GM19397 (cell line): Measurements from ENCODE around the gene CD7.

Source experiments
- ATAC-seq: cut with Tn5 transposase; IDR thresholded peaks from one replicate; pipeline ENCODE4 v1.9.1; 2021; ENCODE audit warnings: mild to moderate bottlenecking, moderate library complexity; ENCODE audit not compliant: unreplicated experiment

CD7 gene

DNA sequence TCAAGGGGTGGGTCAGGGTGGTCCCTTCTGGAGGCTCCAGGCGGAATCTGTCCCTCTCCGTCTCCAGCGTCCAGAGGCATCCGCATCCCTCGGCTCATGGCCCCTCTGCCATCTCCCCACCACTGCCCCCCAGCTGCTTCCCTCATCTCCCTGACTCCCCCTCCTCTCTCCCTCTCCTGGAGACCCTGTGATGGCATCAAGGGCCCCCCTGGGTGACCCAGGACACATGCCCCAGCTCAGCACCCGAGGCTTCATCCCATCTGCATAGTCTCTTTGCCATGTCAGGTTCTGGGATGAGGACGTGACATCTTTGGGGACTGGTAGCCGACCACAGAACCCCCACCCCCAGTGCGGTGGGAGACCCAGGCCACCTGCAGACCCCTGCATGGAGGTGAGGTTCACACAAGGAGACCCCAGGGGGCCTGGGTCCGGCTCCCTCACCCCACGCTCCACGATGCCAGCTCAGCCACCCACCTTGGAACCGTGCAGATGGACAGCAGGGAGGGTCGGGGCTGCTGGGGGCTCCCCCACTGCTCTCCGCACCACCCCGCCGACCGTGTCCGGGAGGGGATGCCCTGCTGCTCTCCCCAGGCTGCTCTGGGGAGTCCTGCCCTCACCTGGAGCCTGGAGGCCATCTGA, 12.4 kb upstream of the CD7 start:
- no peak for ATAC-seq

DNA sequence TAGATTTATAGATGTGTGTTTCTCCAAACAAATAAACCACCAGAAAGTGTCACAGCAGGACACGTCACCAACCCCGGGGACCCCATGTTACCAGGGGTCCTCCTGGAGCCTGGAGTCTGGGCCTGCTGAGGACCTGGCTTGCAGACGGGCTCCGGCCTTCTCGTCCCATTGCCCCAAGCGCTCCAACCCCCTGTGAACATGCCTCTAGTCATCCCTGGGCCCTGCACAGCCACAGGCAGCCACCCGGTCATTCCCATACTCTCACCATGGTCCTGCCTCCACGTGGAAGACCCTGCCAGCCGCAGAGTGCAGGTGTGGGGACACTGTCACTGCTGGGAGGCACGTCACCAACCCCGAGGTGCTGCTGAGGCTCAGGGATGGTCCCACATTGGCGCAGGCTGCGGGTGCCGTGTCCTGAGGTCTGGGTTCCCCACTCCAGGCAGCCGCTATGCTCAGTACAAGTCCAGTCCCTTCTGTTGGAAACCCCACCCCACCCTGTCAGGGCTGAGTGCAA, 11.6 kb upstream of the CD7 start:
- no peak for ATAC-seq

DNA sequence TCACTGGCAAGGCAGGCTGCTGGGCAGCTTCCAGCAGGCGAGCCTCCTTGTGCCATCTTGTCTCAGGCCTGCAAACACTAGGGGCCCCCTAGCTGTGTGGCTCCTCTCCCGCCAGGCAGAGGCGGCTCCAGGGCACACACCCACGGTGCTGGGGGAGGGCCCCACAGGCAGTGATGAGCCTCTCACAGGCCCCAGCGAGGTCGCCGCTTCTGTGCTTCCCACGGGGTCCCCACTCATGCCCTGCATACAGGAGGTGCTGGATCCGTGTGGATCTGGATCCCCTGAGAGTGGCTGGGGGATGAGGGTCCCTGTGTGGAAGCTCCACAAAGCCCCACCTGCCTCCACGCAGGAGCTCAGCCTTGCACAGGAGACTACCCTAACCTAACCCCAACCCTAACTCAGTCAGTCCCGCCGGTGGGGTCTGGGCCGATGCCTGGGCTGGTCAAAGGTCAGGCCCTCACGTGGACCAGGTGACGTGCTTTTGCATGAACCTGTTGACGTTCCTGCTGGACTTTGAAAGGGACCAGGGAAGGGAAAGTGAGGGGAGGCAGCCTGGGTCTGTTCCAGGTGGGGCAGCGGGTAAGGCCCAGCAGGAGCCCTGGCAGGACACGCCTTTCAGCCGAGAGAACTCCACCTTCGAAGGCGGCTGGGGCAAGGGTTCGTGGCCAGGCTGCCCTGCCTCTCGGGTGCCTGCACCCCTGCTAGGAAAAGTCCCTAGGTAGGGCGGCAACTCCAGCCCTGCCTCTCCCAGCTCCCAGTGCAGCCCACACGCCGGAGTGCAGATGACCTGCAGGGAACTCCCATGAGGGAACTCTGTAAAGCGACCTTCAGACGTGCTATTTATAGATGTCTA, 11.0 kb upstream of the CD7 start:
- ATAC-seq: no peak

DNA sequence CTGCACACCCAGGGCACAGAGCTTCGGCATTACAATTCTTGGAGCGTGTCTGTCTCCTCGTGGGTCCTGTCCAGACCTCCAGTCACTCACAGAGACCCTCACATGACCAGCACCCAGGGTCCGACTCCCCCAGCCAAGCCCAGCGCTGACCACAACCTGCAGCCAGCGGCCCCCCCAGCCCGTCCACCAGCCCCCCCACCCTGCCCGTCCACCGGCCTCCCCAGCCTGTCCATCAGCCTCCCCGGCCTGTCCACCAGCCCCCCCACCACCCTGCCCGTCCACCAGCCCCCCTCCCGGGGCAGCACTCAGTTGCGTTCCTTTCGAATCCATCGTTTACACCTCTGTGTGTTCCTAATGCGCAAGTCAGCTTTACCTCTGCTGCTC, 10.3 kb upstream of the CD7 start:
- ATAC-seq: no peak

DNA sequence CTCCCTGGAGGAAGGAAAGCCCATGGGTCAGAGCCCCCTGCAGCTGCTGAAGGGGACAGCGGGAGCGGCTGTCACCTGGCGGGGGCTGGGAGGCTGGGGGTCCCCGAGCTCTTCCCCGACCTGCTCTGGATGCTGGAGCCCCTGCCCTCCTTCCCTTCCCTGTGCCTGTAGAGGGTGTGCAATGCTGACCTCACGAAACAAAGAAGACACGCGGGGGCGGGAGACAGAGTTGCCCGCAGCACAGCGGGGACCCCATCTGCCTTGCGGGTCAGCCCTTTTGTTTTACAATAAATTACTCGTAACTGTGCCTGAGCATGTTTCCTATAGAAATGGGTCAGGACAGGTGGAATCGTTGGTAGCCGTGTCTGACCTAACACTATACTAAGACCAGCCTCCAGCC, 9.9 kb upstream of the CD7 start:
- no peak for ATAC-seq

DNA sequence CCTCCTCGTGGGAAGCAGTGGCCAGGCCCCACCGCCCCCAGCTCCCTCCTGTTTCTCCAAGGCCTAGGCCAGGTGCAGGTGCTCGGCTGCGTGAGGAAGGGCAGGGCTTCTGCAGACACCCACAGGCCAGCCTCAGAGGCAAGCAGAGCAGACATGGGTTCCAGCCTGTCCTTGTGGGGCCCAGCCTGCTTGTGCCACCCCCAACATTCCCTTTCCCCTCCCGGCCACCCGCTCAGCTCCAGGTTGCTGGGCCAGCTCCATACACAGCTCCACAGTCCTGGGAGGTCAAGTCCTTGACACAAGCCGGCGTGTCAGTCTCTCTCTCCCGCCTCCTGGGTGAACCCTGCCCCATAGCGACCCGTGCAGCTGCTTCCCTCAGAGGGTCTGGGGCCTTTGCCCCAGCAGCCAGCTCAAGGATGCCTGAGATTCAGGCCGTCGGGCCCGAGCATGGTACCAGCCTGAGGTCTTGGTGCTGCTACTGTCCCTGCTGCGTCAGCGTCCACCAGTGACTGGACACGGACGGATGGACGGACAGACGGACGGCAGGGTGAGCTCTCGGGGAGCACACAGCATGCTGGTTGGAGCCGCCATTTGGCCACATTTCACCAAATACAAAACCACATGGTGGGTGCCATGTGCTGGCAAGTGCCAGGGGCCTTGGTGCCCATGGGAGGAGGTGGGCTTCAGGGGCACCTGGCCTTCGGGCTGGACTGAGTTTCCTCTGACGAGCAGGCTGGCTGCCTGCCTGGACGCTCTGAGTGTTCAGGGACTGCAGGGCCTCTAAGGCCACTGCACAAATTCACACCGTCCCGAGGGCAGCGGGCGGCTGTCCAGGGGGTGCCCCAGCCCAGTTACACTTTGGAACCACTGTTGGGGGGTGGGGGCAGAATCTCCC, 8.1 kb upstream of the CD7 start:
- ATAC-seq: no peak

DNA sequence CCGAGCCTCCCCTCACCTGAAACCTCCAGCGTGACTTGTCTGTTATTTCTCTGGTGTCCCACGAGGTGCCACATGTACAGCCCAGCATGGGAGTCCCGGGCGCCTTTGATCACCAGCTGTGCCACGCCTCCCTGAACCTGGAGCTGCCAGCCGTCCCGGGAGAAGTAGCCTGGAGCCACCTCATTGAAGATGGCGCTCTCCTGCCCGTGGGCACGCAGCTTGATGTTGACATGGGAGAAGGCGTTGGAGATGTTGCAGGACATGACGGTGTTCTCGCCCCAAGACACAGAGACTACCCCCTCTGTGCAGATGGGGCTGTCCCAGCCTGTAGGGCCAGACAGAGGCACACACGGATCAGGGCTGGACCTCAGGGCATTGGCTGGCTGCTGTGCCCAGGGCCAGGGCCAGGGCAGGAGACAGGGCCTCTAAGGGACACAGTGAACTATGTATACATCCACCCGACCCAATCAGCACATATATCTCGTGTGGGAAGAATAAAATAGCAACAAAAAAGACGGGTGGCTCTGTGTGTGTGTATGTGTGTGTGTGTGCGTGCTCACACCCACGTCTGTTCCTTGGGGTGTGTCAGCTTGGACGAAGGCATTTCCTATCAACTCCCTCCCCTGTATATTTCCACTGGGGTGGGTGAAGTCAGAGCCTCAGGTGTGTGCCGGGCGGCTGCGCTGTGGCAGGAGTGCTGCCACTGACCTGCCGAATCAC, 7.3 kb upstream of the CD7 start:
- no peak for ATAC-seq

DNA sequence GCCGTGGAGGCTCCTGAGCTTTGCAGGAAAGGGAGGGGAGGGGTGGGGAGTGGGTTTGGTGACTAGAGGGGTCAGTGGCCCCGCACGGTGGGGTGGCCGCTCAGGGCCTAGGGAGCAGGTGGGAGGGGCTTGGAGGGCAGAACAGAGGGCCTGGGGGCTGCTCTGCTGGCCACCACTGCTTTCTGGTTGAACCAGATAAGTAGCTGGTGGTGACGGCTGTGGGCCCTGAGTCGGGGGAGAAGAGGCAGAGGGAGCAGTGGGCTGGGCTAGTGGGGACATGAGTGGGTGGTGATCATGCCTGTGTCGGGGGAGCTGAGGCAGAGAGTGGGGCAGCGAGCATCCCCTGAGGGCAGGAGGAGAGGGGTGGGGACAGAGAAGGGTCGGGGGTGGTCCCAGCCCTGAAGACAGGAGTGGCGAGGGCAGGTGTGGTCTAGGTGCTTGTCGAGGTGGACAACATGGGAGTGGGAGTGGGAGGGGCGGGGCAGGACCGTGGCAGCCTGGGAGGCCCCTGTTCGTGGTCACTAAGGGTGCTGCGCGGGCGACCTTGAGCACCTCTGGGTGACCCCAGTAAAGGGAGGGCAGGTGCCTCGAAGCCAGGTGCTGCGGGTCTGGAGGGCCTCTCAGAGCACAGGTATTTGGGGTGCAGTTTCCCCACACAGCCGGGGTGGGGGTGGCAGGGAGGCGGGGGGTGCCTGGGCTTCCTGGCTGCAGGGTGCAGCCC, 6.3 kb upstream of the CD7 start:
- no peak for ATAC-seq

DNA sequence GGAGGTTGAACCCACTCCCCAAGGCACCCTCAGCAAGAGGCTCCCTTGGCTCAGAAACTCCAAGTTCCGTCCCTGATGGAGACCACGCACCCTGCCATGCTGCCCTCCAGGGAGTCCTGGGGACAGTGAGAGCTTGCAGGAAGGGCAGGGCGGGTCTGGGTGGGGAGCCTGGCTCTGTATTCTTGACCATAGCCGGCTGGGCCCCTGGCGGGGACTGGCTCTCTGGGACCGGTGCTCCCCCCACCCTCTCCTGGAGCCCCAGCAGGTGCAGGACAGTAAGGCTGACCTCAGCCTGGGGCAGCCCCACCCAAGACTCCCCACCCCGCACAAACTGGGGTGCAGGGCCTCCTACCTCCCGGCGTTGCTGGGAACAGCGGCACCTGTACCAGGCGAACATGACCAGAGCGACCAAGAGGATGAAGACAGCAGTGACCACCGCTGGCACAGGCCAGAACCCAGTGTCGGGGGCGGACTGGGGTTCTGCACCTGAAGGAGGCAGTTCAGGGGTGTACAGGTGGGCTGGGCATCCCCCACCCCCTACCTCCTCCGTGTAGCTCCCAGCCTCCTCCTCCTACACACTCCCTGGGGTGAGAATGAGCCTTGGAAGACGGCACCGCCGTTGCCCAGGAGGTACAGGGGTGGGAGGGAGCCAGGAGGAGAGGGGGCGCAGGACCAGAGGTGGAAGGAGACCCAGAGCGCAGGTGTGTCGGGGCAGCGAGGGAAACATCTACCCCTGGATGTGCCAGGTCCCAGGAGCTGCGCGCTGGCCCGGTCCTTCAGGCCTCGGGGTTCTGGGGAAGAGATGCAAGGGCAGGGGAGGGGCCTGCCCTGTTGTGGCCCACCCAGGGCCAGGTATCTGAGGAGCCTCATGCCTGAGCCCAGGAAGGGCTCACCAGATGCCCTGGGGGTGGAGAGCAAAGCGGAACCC, 5.4 kb upstream of the CD7 start:
- no peak for ATAC-seq

DNA sequence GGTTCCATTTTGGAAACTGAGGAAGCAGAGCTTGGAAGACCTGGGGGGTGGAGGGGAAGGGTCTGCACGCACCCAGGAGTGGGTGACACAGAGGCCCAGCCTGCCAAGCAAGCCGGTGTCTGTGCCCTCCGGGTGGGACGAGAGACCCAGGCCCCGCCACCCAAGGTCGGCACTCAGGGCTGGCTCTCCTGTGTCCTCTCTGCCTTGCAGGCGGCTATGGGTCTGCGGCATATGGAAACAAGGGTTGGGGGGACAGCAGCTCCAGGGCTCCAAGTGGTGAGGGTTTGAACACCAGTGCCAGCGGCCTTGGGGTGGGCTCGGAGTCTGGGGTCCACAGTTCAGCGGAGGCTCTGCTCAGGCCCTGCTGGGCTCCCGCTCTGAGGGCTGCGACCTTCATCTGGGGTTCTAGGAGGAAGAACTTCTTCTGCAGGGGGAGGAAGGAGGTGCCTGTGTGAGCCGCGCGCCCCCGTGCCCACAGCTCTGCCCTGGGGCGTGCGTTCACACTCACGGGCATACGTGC, 4.6 kb upstream of the CD7 start:
- no peak for ATAC-seq

DNA sequence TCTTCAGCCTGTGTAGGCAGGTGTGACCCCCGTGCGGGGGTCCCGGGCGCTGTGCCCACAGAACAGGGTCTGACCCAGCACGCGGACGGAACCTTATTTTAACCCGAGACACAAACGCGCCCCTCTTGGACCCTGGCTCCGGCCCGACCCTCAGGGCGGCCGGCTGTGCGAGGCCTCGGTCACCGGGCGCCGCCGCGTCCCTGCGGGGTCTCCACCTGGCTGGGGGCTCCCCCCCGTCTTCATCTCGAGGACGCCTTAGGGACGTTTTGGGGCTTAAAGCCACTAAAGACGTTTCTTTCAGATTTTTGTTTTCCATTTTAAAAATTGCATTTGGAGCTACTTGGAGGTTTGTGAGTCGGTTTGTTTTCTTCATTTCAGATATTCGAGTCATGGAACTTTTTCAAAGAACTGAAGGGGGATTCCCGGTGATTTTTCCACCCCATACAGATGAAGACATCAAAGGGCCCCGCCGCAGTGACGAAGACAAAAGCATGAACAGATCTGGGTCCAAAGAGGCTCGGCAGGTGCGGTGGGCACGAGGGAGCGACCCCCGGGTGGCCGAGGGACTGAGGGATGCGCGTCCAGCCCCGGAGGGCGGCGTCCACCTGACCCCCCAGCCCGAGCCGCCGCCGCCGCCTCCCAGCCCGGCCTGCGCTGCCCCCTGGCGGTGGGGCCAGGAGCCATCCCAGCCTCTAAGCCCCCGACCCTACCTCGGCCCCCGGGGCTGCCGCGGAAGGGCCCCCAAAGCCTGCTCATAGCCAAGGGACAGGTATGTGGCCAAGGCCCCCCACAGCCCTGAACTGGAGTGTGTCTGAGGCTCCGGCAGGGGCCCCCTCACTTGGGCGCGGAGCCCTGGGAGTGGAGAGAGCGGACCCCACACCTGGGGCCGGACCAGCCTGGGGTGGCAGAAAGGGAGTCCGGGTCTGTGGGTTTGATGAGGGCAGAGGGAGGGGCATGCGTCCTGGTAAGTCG, 3.8 kb upstream of the CD7 start:
- ATAC-seq: no peak

DNA sequence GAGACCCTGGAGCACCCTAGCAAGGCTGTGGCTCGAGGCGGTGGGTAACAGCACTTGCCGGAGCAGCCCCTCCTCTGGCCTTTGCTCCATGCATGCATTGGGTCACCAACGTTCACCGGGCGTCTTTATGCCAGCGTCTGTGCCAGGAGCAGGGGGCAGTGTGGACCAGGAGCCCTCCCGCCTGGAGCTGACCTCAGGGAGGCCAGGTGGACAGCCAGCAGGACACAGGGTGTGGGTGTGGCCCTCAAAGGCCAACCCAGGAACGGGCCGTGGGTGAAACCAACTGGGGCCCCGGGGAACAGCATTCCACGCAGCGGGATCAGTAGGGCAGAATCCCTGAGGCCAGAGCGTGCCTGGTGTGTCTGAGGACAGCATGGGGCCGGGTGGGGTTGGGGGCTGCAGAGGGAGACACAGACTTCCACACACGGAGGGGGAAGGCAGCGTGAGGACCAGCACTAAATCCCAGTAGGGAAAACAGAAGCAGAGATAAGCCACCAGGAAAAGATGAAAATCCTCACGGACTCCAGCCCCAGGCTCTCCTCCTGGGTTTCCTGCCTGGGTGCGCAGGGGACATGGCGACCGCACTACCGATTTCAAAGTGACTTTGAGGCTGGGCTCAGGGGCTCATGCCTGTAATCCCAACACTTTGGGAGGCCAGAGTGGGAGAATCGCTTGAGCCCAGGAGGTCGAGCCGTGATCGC, 2.9 kb upstream of the CD7 start:
- no peak for ATAC-seq

DNA sequence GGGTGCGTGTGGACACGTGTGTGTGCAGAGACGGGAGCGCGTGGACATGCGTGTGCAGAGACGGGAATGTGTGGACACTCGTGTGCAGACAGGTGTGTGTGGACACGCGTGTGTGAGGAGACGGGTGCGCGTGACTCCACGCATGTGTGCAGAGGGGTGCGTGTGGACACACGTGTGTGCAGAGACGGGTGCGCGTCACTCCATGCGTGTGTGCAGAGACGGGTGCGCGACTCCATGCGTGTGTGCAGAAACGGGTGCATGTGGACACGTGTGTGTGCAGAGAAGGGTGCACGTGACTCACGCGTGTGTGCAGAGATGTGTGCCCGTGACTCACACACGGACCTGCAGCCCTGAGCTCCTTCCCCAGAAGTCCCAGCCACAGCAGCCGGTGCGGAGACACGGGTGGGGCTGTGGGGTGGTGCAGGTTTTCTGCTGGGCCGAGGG, 2.2 kb upstream of the CD7 start:
- no peak for ATAC-seq

DNA sequence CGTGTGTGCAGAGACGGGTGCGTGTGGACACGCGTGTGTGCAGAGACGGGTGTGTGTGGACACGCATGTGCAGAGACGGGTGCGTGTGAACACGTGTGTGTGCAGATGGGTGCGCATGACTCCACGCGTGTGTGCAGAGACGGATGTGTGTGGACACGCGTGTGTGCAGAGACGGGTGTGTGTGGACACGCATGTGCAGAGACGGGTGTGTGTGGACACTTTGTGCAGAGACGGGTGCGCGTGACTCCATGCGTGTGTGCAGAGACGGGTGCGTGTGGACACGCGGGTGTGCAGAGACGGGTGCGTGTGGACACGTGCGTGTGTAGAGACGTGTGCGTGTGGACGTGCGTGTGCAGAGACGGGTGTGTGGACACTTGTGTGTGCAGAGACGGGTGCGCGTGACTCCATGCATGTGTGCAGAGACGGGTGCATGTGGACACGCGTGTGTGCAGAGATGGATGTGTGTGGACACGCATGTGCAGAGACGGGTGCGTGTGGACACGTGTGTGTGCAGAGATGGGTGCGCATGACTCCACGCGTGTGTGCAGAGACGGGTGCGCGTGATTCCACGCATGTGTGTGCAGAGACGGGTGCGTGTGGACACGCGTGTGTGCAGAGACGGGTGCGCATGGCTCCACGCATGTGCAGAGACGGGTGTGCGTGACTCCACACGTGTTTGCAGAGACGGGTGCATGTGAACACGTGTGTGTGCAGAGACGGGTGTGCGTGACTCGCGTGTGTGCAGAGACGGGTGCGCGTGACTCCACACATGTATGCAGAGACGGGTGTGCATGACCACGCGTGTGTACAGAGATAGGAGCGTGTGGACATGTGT, 1.6 kb upstream of the CD7 start:
- no peak for ATAC-seq

DNA sequence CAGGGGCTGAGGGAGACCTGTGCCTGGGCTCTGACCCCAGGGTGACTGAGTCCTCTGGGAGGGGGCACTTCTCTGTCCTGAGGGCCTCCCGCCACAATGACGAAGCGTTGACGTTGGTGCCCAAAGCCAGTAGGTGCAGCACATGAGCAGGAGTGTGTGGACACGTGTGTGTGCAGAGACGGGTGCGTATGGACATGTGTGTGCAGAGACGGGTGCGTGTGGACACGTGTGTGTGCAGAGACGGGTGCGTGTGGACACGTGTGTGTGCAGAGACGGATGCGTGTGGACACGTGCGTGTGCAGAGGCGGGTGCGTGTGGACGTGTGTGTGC, 726 bp upstream of the CD7 start:
- ATAC-seq: no peak

DNA sequence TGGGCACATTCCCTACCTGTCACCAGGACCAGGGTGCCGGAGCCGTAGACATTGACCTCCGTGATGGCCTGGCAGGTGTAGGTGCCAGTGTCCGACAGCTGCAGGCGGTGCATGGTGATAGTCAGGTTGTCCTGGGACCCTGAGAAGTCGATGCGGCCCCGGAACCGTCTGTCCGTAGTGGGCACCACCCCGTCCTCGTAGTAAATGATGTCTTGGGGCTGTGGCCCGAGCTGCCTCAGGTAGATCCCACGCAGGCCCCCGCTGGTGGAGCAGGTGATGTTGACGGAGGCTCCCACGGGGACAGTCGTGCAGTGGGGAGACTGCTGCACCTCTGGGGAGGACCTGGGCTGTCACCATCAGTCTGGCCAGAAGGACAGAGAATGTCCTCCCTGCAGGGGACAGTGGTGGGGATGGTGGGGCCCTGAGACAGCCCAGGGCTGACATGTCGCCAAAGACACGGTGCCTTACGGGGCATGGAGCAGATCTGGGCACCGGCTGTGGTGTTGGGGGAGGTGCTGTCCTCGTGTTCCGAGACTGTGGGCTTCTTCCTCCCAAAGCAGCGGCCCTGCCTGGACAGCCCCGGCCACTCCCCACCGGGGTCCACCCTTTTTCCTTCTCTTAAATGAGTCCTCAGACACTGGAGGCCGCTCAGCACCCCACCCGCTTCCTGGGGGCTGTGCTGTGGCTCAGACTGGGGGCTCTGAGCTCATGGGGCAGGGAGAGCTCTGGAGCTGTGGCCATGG, 586 bp downstream of the CD7 start:
- ATAC-seq: no peak
